ENCODE results near the gene POU3F2. TPM values are rescaled to one million over a fixed set of nuclear protein-coding genes. Genes with fewer than 3 reads are reported as not detected.

POU3F2 gene
- not detected for total RNA-seq
- long read RNA-seq: 0 reads

DNA sequence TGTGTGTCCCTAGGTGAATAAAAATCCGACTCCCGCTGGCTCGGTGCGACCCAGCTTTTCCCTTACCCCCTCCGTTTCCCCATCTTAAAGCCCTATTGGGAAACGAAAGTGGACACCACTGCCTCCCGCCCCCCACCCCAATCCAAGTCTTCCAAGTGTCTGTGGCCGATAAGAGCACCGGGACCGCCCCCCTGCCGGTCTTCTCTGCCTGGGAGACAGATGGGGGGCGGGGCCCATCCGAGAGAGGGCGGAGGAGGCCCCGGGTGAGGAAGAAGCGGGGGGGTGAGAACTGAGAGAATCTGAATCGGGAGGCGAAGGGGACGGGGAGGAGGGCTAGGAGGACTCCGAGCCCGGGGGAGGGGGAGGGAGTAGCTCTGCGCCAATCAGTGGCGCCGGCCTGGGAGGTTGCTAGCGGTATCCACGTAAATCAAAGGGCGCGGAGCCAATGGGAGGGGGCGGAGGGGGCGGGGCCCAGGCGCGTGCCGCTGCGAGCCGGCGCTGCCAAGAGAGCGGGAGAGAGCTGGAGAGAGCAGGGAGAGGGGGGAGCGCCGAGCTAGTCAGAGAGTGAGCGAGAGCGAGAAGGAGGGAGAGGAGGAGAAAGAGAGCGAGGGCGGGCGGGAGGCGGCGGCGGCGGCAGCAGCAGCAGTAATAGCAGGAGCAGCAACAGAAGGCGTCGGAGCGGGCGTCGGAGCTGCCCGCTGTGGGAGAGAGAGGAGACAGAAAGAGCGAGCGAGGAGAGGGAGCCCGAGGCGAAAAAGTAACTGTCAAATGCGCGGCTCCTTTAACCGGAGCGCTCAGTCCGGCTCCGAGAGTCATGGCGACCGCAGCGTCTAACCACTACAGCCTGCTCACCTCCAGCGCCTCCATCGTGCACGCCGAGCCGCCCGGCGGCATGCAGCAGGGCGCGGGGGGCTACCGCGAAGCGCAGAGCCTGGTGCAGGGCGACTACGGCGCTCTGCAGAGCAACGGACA is at the start of gene POU3F2:
POU3F2 (plus strand) TSS at position 515 of the 972 bp plus-strand sequence; CDS start at position 815, 300 bp downstream.
- peak; percentile 91 for DNase-seq (ENCODE audit: low spot score)

DNA sequence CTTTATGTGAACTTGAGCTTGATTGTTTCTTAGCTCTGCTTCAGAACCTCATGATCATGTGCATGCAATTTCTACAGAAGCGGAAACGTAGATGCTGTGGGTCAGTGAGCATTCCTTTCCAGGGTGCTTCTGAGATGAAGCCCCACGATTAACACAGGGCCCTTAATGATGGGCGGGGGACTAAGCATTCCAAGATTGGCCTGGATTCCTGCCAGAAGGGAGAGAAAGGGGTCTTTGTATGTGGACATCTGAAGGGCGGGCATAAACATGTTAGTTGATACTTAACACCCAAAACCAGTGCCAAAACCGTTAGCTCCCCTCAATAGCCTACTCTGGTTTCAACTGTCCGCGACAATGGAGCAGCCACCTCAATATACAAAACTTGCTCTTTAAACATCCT is 46.9 kb upstream of the POU3F2 start:
- DNase-seq (ENCODE audit: low spot score): no peak

DNA sequence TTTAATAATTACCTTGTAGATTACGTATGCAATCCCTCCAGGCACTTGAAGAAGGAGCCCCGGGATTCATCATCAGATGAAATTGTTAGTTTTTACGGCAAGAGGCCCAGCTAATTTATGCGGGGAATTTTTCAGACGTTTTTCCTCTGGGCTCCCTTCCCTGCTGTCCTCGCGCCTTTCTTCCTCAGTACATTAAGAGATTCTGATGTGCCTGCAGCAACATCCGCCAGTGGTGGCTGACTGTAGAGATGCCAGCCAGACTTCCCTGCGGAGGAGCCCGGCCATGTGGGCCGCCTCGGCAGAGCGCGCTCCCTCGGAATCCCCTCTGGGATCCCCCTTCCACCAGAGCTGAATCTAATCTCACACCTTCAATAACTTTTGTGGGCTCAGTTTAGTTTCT is 46.4 kb upstream of the POU3F2 start:
- no peak for DNase-seq (ENCODE audit: low spot score)

DNA sequence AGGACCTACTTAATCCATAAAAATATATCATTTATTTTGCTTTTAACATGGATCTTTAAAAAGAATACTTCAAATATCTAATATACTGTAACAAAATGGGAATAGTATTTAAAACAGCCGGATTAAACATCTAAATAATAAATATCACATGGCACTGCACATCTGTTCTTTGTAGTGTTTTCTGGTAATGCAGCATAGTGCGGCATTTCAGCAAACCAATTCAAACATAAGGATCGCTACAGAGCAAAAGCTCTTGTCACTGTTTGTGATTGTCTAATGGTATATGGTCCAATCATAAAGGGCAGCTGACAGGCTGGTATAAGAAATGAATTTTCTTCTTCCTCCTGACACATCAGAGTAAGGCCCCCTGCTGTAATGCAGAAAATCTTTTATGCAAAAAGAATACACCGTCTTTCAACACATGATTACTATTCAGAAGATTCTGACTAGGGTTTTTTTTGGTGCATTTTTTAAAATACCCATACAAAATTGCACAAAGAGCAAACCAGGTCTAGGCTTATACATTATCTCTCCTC is 40.0 kb upstream of the POU3F2 start:
- no peak for DNase-seq (ENCODE audit: low spot score)

- DNase-seq (ENCODE audit: low spot score): no peak
Measured at GRCh38 chr6:98797217-98797994, 37.0 kb upstream of the POU3F2 start.

DNA sequence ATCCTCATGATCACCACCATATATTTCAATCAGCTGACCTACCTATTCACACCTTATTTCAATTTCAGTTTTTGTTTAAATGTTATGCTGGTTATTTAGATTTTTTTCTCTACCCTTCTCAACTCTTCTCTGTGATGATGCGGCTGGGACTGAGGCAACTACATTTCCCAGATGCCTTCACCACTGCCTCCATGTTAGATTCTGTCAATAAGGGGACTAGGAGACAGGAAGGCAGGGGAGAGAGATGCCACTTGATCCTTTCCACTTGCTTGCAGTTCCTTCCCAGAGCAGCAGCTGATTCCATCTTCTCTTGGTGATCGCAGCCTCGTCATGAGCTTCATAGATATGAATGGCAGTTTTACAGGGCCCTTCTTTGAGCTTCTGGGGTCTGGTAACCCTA is 33.5 kb upstream of the POU3F2 start:
- no peak for DNase-seq (ENCODE audit: low spot score)

GRCh38 chr6:98808541-98809210 is 25.7 kb upstream of the POU3F2 start:
- DNase-seq (ENCODE audit: low spot score): no peak

- no peak for DNase-seq (ENCODE audit: low spot score)
Measured at GRCh38 chr6:98812220-98812619, 22.2 kb upstream of the POU3F2 start.

DNA sequence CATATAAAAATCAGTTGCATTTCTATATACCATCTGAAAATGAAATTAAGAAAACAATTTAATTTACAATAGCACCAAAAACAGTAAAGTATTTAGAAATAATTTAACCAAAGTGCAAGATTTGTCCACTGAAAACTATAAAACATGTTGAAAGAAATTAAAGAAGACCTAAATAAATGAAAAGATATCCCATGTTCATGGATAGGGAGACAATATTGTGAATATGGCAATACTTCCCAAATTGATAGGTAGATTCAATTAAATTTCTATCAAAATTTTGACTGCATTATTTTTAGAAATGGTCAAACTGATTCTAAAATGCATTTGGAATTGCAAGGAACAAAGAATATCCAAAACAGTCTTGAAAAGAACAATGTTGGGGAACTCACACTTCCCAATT is 17.6 kb upstream of the POU3F2 start:
- DNase-seq (ENCODE audit: low spot score): no peak

- DNase-seq (ENCODE audit: low spot score): no peak
Measured at GRCh38 chr6:98821756-98822405, 12.5 kb upstream of the POU3F2 start.

GRCh38 chr6:98823428-98824161 is 10.8 kb upstream of the POU3F2 start:
- DNase-seq (ENCODE audit: low spot score): no peak

DNA sequence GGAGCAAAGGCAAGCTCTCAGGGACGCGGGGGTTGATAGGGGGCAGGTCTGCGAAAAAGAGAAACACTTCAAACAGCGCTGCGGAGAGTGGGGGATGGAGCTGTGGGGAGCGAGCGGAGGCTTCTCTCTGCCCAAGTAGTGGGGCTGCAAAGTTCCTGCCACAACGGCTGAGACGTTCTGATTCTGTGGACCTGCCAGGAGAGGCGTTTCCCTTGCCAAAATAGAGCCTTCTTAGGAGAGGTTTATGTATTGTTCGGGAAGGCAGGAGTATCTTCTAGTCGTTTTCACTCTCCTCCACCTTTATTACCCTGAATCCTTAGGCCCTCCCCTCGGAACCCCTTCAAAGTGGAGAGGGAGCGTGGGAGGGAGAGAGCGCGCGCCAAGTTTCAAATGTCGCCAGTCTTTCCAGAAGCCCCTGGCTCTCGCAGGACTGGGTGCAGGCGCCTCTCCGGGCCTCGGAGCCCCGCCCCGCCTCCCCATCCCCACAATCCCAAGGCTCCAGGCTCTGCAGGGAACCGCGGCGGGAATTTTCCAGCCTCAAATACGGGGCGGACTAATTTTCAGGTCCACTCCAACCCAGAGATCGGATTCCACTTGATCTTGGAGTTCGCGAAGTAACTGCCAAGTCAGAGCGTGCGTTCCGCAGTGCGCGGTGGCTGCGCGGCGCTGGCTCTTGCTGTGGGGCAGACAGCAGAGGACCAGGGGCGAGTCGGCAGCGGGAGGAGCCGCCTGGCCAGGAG is 10.0 kb upstream of the POU3F2 start:
- no peak for DNase-seq (ENCODE audit: low spot score)

DNA sequence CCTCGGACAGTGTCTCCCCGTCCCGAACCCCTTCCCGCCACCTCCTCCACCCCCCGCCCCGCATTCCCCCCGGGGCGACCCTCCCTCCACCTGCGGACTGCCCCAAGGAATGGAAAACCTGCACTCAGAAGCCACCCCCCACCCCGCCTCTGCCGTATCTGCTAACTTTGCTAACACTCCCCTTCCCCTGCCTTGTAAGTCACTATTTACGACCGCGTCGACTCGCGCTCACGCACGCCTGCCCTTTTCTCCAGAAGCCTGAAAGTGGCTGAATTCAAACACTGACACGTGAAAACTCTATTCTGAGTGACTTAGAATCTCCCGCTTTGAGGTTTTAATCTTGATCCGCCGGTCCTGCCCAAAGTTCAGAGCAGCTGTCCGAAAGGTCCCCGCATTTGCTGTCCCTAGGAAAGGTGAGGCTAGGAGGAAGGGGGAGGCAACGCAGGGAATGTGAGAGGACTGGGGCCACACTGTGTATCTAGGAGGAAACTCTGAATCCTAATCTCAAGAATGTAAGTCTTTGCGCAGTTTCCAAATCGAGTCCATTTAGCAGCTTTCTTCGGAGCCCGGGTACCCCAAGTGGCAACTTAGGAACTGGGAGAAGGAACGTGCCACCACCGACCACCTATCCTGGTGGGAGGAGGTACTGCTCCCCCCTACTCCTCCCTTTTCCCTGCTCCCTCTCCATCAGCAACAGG is 9.3 kb upstream of the POU3F2 start:
- no peak for DNase-seq (ENCODE audit: low spot score)

- no peak for DNase-seq (ENCODE audit: low spot score)
Measured at GRCh38 chr6:98825600-98826230, 8.7 kb upstream of the POU3F2 start.

DNA sequence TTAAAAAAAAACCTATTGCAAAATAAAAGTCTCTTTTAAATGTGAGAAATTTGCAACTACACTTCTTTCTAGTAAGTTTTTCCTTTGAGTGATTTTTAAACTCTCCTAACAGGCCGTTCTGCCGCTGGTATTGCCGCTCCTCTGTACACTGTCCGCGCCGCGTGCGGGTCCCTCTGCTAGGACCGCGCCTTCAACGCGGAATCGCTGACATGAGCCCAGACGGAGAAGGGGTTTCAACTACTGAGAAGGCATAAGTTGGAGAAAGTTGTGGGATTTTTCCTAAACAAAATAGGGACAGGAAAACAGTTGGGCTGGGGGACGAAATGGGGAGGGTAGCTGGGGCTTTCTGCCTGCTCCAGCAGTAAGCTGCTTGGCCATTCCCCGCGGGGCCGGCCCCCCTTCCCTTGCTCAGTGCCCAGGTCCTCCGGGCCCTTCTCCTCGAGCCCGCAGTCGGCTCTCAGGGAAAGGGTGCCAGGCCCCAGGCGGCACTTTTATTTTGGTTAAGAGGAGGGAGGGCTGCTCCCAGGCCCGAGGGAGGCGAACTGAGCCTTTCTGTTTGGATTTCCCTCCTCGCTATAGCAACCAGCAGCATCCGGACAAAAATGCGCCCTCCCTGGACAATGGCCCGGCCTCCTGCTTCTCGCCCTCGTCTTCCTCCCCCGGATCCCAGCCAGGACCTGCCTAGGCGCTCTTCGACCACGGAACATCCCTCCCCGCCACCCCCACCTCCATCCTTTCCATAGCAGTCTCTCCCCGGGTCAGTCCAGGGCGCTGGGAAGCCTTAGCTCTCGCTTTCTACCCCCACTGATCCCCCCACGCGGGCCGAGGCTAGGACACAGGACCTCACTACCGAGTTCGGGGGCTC is 6.8 kb upstream of the POU3F2 start:
- no peak for DNase-seq (ENCODE audit: low spot score)

- no peak for DNase-seq (ENCODE audit: low spot score)
Measured at GRCh38 chr6:98828211-98828788, 6.1 kb upstream of the POU3F2 start.

DNA sequence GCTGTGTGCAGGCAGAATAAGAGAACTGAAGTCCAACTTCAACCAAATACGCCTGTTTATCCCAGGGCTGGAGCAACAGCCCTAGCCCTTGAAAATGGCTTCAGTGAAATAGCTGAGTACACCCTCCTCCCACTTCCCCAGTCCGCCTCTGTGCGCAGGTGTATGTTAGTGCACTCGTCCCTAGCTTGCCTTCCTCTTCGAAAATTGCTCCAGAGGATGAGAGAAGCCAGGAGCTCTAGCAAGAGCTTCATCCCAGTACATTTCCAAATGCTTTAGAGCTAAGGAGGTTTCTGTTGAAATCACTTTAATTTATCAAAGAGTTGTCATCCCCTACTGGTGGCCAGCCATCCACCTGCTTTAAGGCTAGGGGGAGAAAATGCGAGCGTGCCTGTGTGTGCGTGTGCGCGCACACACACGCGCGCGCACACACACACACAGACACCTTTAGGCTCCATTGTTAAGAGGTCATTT is 5.4 kb upstream of the POU3F2 start:
- DNase-seq (ENCODE audit: low spot score): no peak
